Right lobe of liver (tissue), 6 donors: ENCODE results near the gene CARF. TPM values are rescaled to one million over a fixed set of nuclear protein-coding genes. Genes with fewer than 3 reads are reported as not detected.
"Not testable (repeated sequence)": the region's sequence is repeated elsewhere in the genome, so short reads cannot be mapped to it uniquely, and the experiment has no call there.

ENCODE experiments used
- ATAC-seq, 4 donors: fragments of 200-7000 bp; cut with Tn5 transposase; one replicate each; pipeline ENCODE4 v1.9.1; 2020; ENCODE audit warnings: mild to moderate bottlenecking in 4 of 4, moderate library complexity in 4 of 4
- DNase-seq, 3 donors: peaks; one replicate each; pipeline ENCODE4 v3.0.0-alpha.2; 2020
- H3K27ac ChIP-seq, 3 donors: fragments of 200-600 bp; one replicate each; pipeline ENCODE4 v1.8.0; 2022
- H3K27me3 ChIP-seq, 2 donors: fragments of 200-600 bp; one replicate each; pipeline ENCODE4 v1.8.0; 2022
- H3K36me3 ChIP-seq, 4 donors: fragments of 200-600 bp; sonication (generic) in 1 of 4; one replicate each; pipeline versions ENCODE4 v1.5.1 to v1.8.0; 2017 to 2022; ENCODE audit warnings: control low read depth in 1 of 4
- H3K4me1 ChIP-seq, 4 donors: fragments of 200-600 bp; sonication (generic) in 1 of 4; one replicate each; pipeline versions ENCODE4 v1.5.1 to v1.8.0; 2017 to 2022; ENCODE audit warnings: control low read depth in 1 of 4
- H3K4me3 ChIP-seq, 3 donors: fragments of 200-600 bp; one replicate each; pipeline ENCODE4 v1.8.0; 2022
- H3K9me3 ChIP-seq, 4 donors: fragments of 200-600 bp; sonication (generic) in 1 of 4; one replicate each; pipeline versions ENCODE4 v1.5.1 to v1.8.0; 2017 to 2022; ENCODE audit warnings: control low read depth in 1 of 4
- POLR2A ChIP-seq: fragments of 450-650 bp; IDR thresholded peaks from one replicate; pipeline ENCODE4 v1.6.1; 2017; ENCODE audit warnings: antibody characterized with exemption, mild to moderate bottlenecking
- WGBS: methylation state at CpG from one replicate; pipeline ENCODE4 v1.1.6; 2018; ENCODE audit warnings: low coverage, low lambda C conversion rate; ENCODE audit not compliant: insufficient coverage; ENCODE audit errors: missing lambda C conversion rate; 5-methylcytosine and 5-hydroxymethylcytosine counted together
- intact Hi-C, 2 donors: fragments of 100-400 bp; cut with DNase I; formaldehyde crosslinking; loops; one replicate each; pipeline versions ENCODE4 v1.11.2 to v1.14.1; 2022
- total RNA-seq, 6 experiments: library from RNA; depleted of rRNA in 2 of 6; stranded (reverse); fragments of >200 nt in 2 of 6; fragmentation: NEBNext Ultra II Directional in 3 of 6; extraction: Animal tissue kit (Norgen Biotek cat#: 25700) in 3 of 6; gene quantifications; one replicate each; pipeline versions ENCODE4 v1.1.0 to v1.2.4, GENCODE V29; 2016 to 2023
- TF ChIP-seq, protein P1 (sequence below), 4 donors: fragments of 200-600 bp in 3 of 4; fragments of 450-650 bp in 1 of 4; IDR thresholded peaks; one replicate each; pipeline versions ENCODE4 v1.5.1 to v1.8.0; 2016 to 2022; ENCODE audit warnings: antibody characterized with exemption in 4 of 4, mild to moderate bottlenecking in 2 of 4
- donor health status: DM: no; HTN: yes; CAD: no.
- donor health status: DM: no; HTN: no; CAD: no.
- donor health status: DM: no; HTN: no; CAD: no.
- donor health status: DM: no; HTN: yes; CAD: no.
- donor health status: DM: no; HTN: yes; CAD: no.

The CARF gene
- total RNA-seq, 6 experiments from 2014 or later, result 3.0 to 6.9 (median 4.3) TPM

DNA sequence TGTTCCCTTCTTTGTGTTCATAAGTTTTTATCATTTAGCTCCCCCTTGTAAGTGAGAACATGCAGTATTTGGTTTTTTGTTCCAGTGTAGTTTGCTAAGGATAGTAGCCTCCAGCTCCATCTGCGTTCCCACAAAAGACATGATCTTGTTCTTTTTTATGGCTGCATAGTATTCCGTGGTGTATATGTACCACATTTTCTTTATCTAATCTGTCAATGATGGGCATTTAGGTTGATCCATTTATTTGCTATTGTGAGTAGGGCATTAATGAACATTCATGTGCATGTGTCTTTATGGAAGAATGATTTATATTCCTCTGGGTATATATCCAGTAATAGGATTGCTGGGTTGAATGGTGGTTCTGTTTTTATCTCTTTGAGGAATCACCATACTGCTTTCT lies 33.4 kb downstream of the CARF start:
- no peaks in the 10 kb centered on the region for H3K36me3 ChIP-seq
- TF ChIP-seq, protein P1, sequence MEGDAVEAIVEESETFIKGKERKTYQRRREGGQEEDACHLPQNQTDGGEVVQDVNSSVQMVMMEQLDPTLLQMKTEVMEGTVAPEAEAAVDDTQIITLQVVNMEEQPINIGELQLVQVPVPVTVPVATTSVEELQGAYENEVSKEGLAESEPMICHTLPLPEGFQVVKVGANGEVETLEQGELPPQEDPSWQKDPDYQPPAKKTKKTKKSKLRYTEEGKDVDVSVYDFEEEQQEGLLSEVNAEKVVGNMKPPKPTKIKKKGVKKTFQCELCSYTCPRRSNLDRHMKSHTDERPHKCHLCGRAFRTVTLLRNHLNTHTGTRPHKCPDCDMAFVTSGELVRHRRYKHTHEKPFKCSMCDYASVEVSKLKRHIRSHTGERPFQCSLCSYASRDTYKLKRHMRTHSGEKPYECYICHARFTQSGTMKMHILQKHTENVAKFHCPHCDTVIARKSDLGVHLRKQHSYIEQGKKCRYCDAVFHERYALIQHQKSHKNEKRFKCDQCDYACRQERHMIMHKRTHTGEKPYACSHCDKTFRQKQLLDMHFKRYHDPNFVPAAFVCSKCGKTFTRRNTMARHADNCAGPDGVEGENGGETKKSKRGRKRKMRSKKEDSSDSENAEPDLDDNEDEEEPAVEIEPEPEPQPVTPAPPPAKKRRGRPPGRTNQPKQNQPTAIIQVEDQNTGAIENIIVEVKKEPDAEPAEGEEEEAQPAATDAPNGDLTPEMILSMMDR (IDR thresholded peaks at IDR 0.05), result no peak
- TF ChIP-seq POLR2A, result no peak
- DNase-seq (no peak), ATAC-seq (no peak)
- H3K27me3 ChIP-seq, result no peaks in the 10 kb centered on the region
- no peak overlapping the region for H3K4me3 ChIP-seq
- H3K4me1 ChIP-seq, result no peaks in the 10 kb centered on the region
- peaks cover 0 to 3% (median 0%) of the 10 kb centered on the region in 4 donors for H3K9me3 ChIP-seq
- intact Hi-C loops, result no loop called here
- 94% methylated on average over 2 of the region's 2 CpGs for WGBS
- H3K27ac ChIP-seq, result no peak overlapping the region

DNA sequence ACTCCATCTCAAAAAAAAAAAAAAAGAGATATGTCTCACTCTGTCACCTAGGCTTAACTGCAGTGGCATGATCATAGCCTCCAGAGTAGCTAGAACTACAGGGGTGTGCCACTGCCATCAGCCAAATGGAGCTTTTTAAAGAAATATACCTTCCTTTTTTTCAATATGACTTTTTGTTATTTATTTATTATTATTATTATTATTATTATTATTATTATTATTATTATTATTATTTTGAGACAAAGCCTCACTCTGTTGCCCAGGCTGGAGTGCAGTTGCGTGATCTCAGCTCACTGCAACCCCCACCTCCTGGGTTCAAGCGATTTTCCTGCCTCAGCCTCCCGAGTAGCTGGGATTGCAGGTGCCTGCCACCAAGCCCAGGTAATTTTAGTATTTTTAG lies 37.3 kb downstream of the CARF start:
- ATAC-seq, H3K9me3 ChIP-seq, H3K36me3 ChIP-seq, H3K27me3 ChIP-seq, DNase-seq, H3K4me1 ChIP-seq, intact Hi-C loops, H3K4me3 ChIP-seq, H3K27ac ChIP-seq: not testable (repeated sequence)
- 100% methylated on average over 3 of the region's 3 CpGs for WGBS

DNA sequence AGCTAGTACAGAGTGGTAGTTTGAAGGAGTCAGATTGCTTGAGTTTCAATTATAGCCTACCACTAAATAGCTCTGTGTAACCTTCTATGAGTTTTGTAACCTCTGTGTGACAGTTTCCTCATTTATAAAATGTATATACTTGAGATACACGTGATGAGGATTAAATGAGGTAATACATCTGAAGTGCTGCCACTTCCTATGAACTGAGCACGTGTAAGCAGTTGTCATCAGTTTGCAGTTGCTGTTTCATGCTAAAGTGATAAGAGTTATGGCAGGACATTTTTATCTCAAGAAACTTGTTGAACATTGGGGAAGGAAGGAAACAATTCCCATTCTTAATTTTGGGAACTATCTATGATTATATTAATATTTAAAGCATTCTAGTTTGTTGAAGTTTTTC lies 38.5 kb downstream of the CARF start:
- Histone ChIP-seq H3K27ac (no peak overlapping the region), H3K27me3 (no peaks in the 10 kb centered on the region), H3K4me1 (no peaks in the 10 kb centered on the region), H3K9me3 (peaks cover 0 to 3% (median 0%) of the 10 kb centered on the region in 4 donors), H3K36me3 (peaks cover 0 to 4% (median 0%) of the 10 kb centered on the region in 4 donors), H3K4me3 (no peak overlapping the region)
- ATAC-seq, result peak in 2 of 4 donors; percentile 29 to 32
- 53% methylated on average over 2 of the region's 2 CpGs for WGBS
- no peak for DNase-seq
- intact Hi-C loops, result no loop called here
- TF ChIP-seq, protein P1 (IDR thresholded peaks at IDR 0.05), result no peak

DNA sequence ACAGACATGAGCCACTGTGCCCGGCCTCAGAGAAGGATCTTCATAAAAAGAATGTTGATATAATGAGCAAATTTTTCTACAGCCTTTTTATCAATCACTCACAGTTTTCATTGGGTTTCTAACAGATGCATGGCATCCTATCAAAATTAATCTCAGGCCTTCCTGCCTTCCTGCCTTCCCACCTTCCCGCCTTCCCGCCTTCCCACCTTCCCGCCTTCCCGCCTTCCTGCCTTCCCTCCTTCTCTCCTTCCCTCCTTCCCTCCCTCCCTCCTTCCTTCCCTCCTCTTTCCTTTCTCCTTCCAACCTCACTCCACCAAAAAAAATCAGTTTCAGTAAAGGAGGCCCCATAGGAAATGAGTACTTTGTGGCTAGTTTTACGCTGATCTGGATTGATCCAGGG lies 48.4 kb downstream of the CARF start:
- TF ChIP-seq, protein P1 (IDR thresholded peaks at IDR 0.05), result no peak
- no peak for TF ChIP-seq POLR2A

DNA sequence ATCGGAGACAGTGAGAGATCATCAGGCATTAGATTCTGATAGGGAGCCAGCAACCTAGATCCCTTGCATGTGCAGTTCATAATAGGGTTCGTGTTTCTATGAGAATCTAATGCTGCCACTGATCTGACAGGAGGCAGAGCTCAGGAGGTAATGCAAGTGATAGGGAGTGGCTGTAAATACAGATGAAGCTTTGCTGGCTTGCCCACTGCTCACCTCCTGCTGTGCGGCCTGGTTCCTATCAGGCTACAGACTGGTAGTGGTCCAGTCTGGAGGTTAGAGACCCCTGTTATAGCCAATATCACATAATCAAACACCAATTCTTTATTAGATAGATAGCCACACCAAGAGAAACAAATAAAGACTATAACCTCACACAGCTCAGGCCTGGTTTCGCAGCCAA lies 51.6 kb downstream of the CARF start:
- Histone ChIP-seq H3K9me3 (no peaks in the 10 kb centered on the region), H3K36me3 (peaks cover 0 to 2% (median 0%) of the 10 kb centered on the region in 4 donors), H3K4me1 (no peaks in the 10 kb centered on the region), H3K4me3 (no peak overlapping the region), H3K27me3 (no peaks in the 10 kb centered on the region), H3K27ac (no peak overlapping the region)
- DNase-seq, result no peak
- TF ChIP-seq, protein P1 (IDR thresholded peaks at IDR 0.05), result no peak
- no peak for TF ChIP-seq POLR2A
- WGBS, result 95% methylated on average over 3 of the region's 4 CpGs
- ATAC-seq, result no peak
- intact Hi-C loops, result no loop called here

More for the DNA sequence above, 48.4 kb downstream of the CARF start:
- 98% methylated on average over 6 of the region's 6 CpGs for WGBS
- intact Hi-C loops, result no loop called here
- Histone ChIP-seq H3K27ac (no peak overlapping the region), H3K9me3 (no peaks in the 10 kb centered on the region), H3K27me3 (no peaks in the 10 kb centered on the region), H3K36me3 (peaks cover 0 to 2% (median 0%) of the 10 kb centered on the region in 4 donors), H3K4me3 (no peak overlapping the region), H3K4me1 (no peaks in the 10 kb centered on the region)
- DNase-seq (no peak), ATAC-seq (no peak)
